Cardiac muscle cell (in vitro differentiated cells and primary cell): ENCODE data around the gene HPSE2. TPM values are rescaled to one million over a fixed set of nuclear protein-coding genes. Genes with fewer than 3 reads are reported as not detected.

ENCODE experiments used
- DNase-seq, 2 donors: peaks; one replicate each; pipeline versions ENCODE4 v3.0.0 to v3.0.0-alpha.2; 2010 to 2017; ENCODE audit warnings: low read depth in 1 of 2, low spot score in 1 of 2
- H3K27ac ChIP-seq: fragments of 200-600 bp; sonication (generic); 2 replicates; pipeline ENCODE4 v1.5.1; 2016
- H3K27me3 ChIP-seq: fragments of 200-600 bp; sonication (generic); 2 replicates; pipeline ENCODE4 v1.6.0; 2016; ENCODE audit warnings: control low read depth
- H3K36me3 ChIP-seq: fragments of 200-600 bp; sonication (generic); 2 replicates; pipeline ENCODE4 v1.5.1; 2016; ENCODE audit warnings: control low read depth
- H3K4me1 ChIP-seq: fragments of 200-600 bp; sonication (generic); 2 replicates; pipeline ENCODE4 v1.8.1; 2017; ENCODE audit warnings: low read depth, mild to moderate bottlenecking, mixed run types
- H3K4me3 ChIP-seq: fragments of 200-600 bp; sonication (generic); 2 replicates; pipeline ENCODE4 v1.5.1; 2016; ENCODE audit warnings: mild to moderate bottlenecking
- H3K9me3 ChIP-seq: fragments of 200-600 bp; sonication (generic); 2 replicates; pipeline ENCODE4 v1.5.1; 2017; ENCODE audit warnings: low read depth, mild to moderate bottlenecking, control low read depth
- CTCF ChIP-seq: IDR thresholded peaks from 2 replicates; pipeline ENCODE4 v1.5.1; 2012; ENCODE audit warnings: low read depth, mild to moderate bottlenecking, low read length
- polyA plus RNA-seq: library from polyadenylated mRNA; unstranded; fragments of >200 nt; fragmentation: Nextera tagmentation; extraction: Ambion mirVana; gene quantifications from 2 replicates; pipeline ENCODE4 v1.2.1, GENCODE V29; 2016
- total RNA-seq: library from RNA; depleted of rRNA; stranded (reverse); fragments of >200 nt; gene quantifications from 2 replicates; pipeline ENCODE4 v1.2.3, GENCODE V29; 2016

Gene HPSE2
- total and polyA plus RNA-seq, 2 experiments from 2014 or later, result 0.87 to 6.1 TPM

- no peaks in the 10 kb centered on the region for H3K27me3 ChIP-seq
- no peak overlapping the region for H3K27ac ChIP-seq
- peaks cover 28% of the 10 kb centered on the region for H3K4me1 ChIP-seq
- no peak for TF ChIP-seq CTCF
- no peaks in the 10 kb centered on the region for H3K9me3 ChIP-seq
- H3K4me3 ChIP-seq, result no peak overlapping the region
- no peaks in the 10 kb centered on the region for H3K36me3 ChIP-seq
- no peak for DNase-seq
Measured at GRCh38 chr10:98416606-98417388, 818.9 kb downstream of the HPSE2 start.

- peaks cover 33% of the 10 kb centered on the region for H3K4me1 ChIP-seq
- H3K27ac ChIP-seq, result peak overlapping the region; percentile 86
- H3K27me3 ChIP-seq, result no peaks in the 10 kb centered on the region
- no peak overlapping the region for H3K4me3 ChIP-seq
- peak in 1 of 2 donors; percentile 53 for DNase-seq
- no peaks in the 10 kb centered on the region for H3K9me3 ChIP-seq
- no peak for TF ChIP-seq CTCF
- H3K36me3 ChIP-seq, result no peaks in the 10 kb centered on the region
Measured at GRCh38 chr10:98415731-98416119, 819.9 kb downstream of the HPSE2 start.

- peaks cover 37% of the 10 kb centered on the region for H3K4me1 ChIP-seq
- TF ChIP-seq CTCF, result no peak
- H3K27me3 ChIP-seq, result no peaks in the 10 kb centered on the region
- H3K9me3 ChIP-seq, result no peaks in the 10 kb centered on the region
- H3K4me3 ChIP-seq, result peak within 1 kb of the TSS; percentile 34
- H3K27ac ChIP-seq, result peak within 1 kb of the TSS; percentile 86
- no peaks in the 10 kb centered on the region for H3K36me3 ChIP-seq
- DNase-seq, result peak; percentile 93 to 96
Measured at GRCh38 chr10:98414932-98415730, 820.5 kb downstream of the HPSE2 start, which contains the start of gene PYROXD2. Gene PYROXD2, minus strand, starts transcription at chr10:98415182. Its CDS starts 47 bp downstream, at chr10:98415135.

GRCh38 chr10:98414578-98414931, 821.1 kb downstream of the HPSE2 start:
- no peak for TF ChIP-seq CTCF
- H3K4me3 ChIP-seq, result peak overlapping the region; percentile 34
- H3K4me1 ChIP-seq, result peaks cover 40% of the 10 kb centered on the region
- H3K9me3 ChIP-seq, result no peaks in the 10 kb centered on the region
- no peak for DNase-seq
- peak overlapping the region; percentile 86 for H3K27ac ChIP-seq
- H3K36me3 ChIP-seq, result no peaks in the 10 kb centered on the region
- no peaks in the 10 kb centered on the region for H3K27me3 ChIP-seq

GRCh38 chr10:98411768-98412167, 823.9 kb downstream of the HPSE2 start:
- H3K4me1 ChIP-seq, result peaks cover 50% of the 10 kb centered on the region
- TF ChIP-seq CTCF, result no peak
- H3K9me3 ChIP-seq, result no peaks in the 10 kb centered on the region
- no peaks in the 10 kb centered on the region for H3K27me3 ChIP-seq
- no peaks in the 10 kb centered on the region for H3K36me3 ChIP-seq
- no peak overlapping the region for H3K4me3 ChIP-seq
- peak overlapping the region; percentile 86 for H3K27ac ChIP-seq
- DNase-seq, result no peak
